ENCODE results near the gene KCNQ5. TPM values are rescaled to one million over a fixed set of nuclear protein-coding genes. Genes with fewer than 3 reads are reported as not detected.

KCNQ5 gene
- total RNA-seq, 1 experiment from 2014 or later: 0.07 TPM

DNA sequence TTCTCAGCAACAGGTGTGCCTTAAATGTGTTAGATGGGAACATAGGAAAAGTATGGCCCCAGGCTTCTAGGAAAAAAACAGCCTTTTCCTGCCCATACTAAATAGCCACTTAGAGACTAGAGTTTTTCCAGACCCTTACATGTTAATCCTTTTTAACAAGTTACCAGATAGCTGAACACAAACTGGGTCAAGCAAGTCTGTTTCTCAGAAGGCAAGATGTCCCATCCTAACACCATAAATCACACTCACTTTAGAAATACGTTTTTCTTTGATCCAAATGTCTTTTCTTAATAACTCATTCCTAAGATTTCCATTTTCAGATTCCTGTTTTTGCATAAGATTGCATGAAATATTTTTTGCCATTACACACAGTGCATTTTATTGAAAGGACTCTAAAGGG is 241.3 kb downstream of the KCNQ5 start:
- no peaks in the 10 kb centered on the region for H3K79me2 ChIP-seq (ENCODE audit: insufficient read depth, low read length)
- no peak overlapping the region for H3K4me3 Mint-ChIP-seq
- H3K27ac ChIP-seq (ENCODE audit: insufficient read length, low read depth, low read length): no peak overlapping the region

More for the DNA sequence above, 241.3 kb downstream of the KCNQ5 start:
- Histone ChIP-seq H2BK120ac (ENCODE audit: low read depth, low read length, poor library complexity, severe bottlenecking) (no peak overlapping the region), H2AK5ac (ENCODE audit: insufficient read length, low read length) (no peak overlapping the region), H4K8ac (replicated peaks; ENCODE audit: insufficient read length, low read depth, low read length) (no peak overlapping the region), H3K79me1 (ENCODE audit: insufficient read depth, low read depth, low read length, poor library complexity, severe bottlenecking) (no peaks in the 10 kb centered on the region), H3K18ac (ENCODE audit: insufficient read length, low read depth, low read length) (no peak overlapping the region), H2BK20ac (ENCODE audit: low read depth, low read length, poor library complexity, severe bottlenecking) (no peak overlapping the region), H4K20me1 (ENCODE audit: control insufficient read depth, insufficient read depth, insufficient read length) (no peaks in the 10 kb centered on the region), H2AFZ (ENCODE audit: low read length) (no peak overlapping the region), H3K9me3 (ENCODE audit: control insufficient read depth, low read depth, low read length) (no peaks in the 10 kb centered on the region), H3K4me2 (ENCODE audit: insufficient read depth, insufficient read length, low read length) (no peak overlapping the region), H4K5ac (ENCODE audit: insufficient read length, low read depth, low read length) (no peak overlapping the region), H4K91ac (ENCODE audit: insufficient read length, low read depth, low read length) (no peak overlapping the region), H3K56ac (ENCODE audit: insufficient read length, low read depth, low read length) (no peak overlapping the region), H3T11ph (ENCODE audit: low read length) (no peak overlapping the region), H3K4me1 (ENCODE audit: insufficient read depth, low read length) (no peaks in the 10 kb centered on the region), H3K9ac (ENCODE audit: extremely low read depth, insufficient read length, low read length) (no peak overlapping the region), H3K27me3 (ENCODE audit: insufficient read depth, low read length) (no peaks in the 10 kb centered on the region), H2BK15ac (ENCODE audit: low read depth, low read length) (no peak overlapping the region), H3K23me2 (ENCODE audit: insufficient read length, low read depth, low read length, poor library complexity, severe bottlenecking) (no peaks in the 10 kb centered on the region), H3K14ac (ENCODE audit: insufficient read depth, low read length) (no peak overlapping the region), H2BK5ac (ENCODE audit: insufficient read length, low read length) (no peak overlapping the region), H3K23ac (ENCODE audit: insufficient read length, low read depth, low read length) (no peak overlapping the region), H2BK12ac (ENCODE audit: insufficient read length, low read depth, low read length) (no peak overlapping the region), H3K4ac (ENCODE audit: low read depth, low read length) (no peak overlapping the region)
- WGBS (ENCODE audit: extremely low coverage, insufficient read length, low lambda C conversion rate): no CpG with 5 or more reads among the region's 1 CpG
- Mint-ChIP-seq H3K4me1 (no peaks in the 10 kb centered on the region), H3K27ac (no peak overlapping the region), H3K36me3 (ENCODE audit: insufficient read depth in 1 of 3, low read depth in 3 of 3) (no peaks in the 10 kb centered on the region), H3K9me3 (no peaks in the 10 kb centered on the region), H3K27me3 (ENCODE audit: low read depth) (no peaks in the 10 kb centered on the region)
- no peak for DNase-seq
- no peak for TF ChIP-seq CTCF (conservative IDR thresholded peaks at IDR 0.05)

All from H9 (cell line).